Mesenchymal stem cell (in vitro differentiated cells and primary cell): Measurements from ENCODE around the gene VKORC1L1.
"Not testable (repeated sequence)": the region's sequence is repeated elsewhere in the genome, so short reads cannot be mapped to it uniquely, and the experiment has no call there.

ENCODE experiments used
- DNase-seq: peaks from one replicate; pipeline ENCODE4 v3.0.0-alpha.2; 2013
- H2AFZ ChIP-seq: one replicate; pipeline ENCODE4 v1.6.1; 2013; ENCODE audit warnings: low read depth, mild to moderate bottlenecking, control low read depth, inconsistent platforms, low read length, moderate library complexity
- H2AK5ac ChIP-seq: 2 replicates; pipeline ENCODE4 v1.6.1; 2013; ENCODE audit warnings: low read length, moderate library complexity, mild to moderate bottlenecking, inconsistent platforms; ENCODE audit not compliant: severe bottlenecking
- H2BK120ac ChIP-seq: one replicate; pipeline ENCODE4 v1.6.1; 2013; ENCODE audit warnings: low read depth, mild to moderate bottlenecking, inconsistent platforms, low read length, moderate library complexity
- H2BK12ac ChIP-seq, 2 experiments: one replicate each; pipeline ENCODE4 v1.6.1; 2013; ENCODE audit warnings: inconsistent platforms in 2 of 2, low read length in 2 of 2, mild to moderate bottlenecking in 2 of 2, moderate library complexity in 2 of 2, control low read depth in 1 of 2
- H2BK15ac ChIP-seq: one replicate; pipeline ENCODE4 v1.6.1; 2013; ENCODE audit warnings: mild to moderate bottlenecking, low read depth, inconsistent platforms; ENCODE audit not compliant: poor library complexity, severe bottlenecking
- H2BK5ac ChIP-seq: 2 replicates; pipeline ENCODE4 v1.6.1; 2013; ENCODE audit warnings: low read depth, mild to moderate bottlenecking, low read length, control low read depth, inconsistent platforms; ENCODE audit not compliant: poor library complexity, severe bottlenecking
- H3K14ac ChIP-seq, 2 experiments: one replicate each; pipeline ENCODE4 v1.6.1; 2013; ENCODE audit warnings: inconsistent platforms in 2 of 2, low read length in 2 of 2, control low read depth in 1 of 2, mild to moderate bottlenecking in 1 of 2, moderate library complexity in 1 of 2
- H3K18ac ChIP-seq, 2 experiments: one replicate each; pipeline ENCODE4 v1.6.1; 2013; ENCODE audit warnings: inconsistent platforms in 2 of 2, low read length in 2 of 2, control low read depth in 1 of 2, low read depth in 1 of 2, mild to moderate bottlenecking in 1 of 2
- H3K23ac ChIP-seq, 2 experiments: one replicate each; pipeline ENCODE4 v1.6.1; 2013; ENCODE audit warnings: inconsistent platforms in 2 of 2, low read length in 2 of 2, mild to moderate bottlenecking in 2 of 2, moderate library complexity in 2 of 2, control low read depth in 1 of 2
- H3K27ac ChIP-seq: 2 replicates; pipeline ENCODE4 v1.5.1; 2013; ENCODE audit warnings: mild to moderate bottlenecking, moderate library complexity, low read length, control low read depth, inconsistent platforms; ENCODE audit not compliant: poor library complexity, severe bottlenecking
- H3K27me3 ChIP-seq, 2 experiments: 2 replicates each; pipeline versions ENCODE4 v1.6.1 to v1.7.0; 2013; ENCODE audit warnings: low read length in 2 of 2, mild to moderate bottlenecking in 2 of 2, moderate library complexity in 2 of 2, control low read depth in 1 of 2, inconsistent platforms in 1 of 2; ENCODE audit not compliant: control insufficient read depth in 1 of 2, insufficient read depth in 1 of 2
- H3K36me3 ChIP-seq, 2 experiments: 2 replicates each; pipeline versions ENCODE4 v1.6.1 to v1.7.0; 2013; ENCODE audit warnings: low read length in 2 of 2, control low read depth in 1 of 2, inconsistent platforms in 1 of 2, low read depth in 1 of 2, mild to moderate bottlenecking in 1 of 2; ENCODE audit not compliant: insufficient read depth in 2 of 2, control insufficient read depth in 1 of 2
- H3K4ac ChIP-seq, 2 experiments: one replicate each; pipeline ENCODE4 v1.6.1; 2013; ENCODE audit warnings: inconsistent platforms in 2 of 2, low read length in 2 of 2, mild to moderate bottlenecking in 2 of 2, moderate library complexity in 2 of 2, control low read depth in 1 of 2, low read depth in 1 of 2
- H3K4me1 ChIP-seq: 2 replicates; pipeline ENCODE4 v1.6.1; 2013; ENCODE audit warnings: low read depth, low read length, control low read depth; ENCODE audit not compliant: control insufficient read depth, insufficient read depth
- H3K4me2 ChIP-seq: 2 replicates; pipeline ENCODE4 v1.6.1; 2013; ENCODE audit warnings: low read length, mild to moderate bottlenecking, inconsistent platforms; ENCODE audit not compliant: poor library complexity, severe bottlenecking
- H3K4me3 ChIP-seq, 2 experiments: 2 replicates each; pipeline versions ENCODE4 v1.5.1 to v1.7.0; 2013; ENCODE audit warnings: low read length in 2 of 2, mild to moderate bottlenecking in 2 of 2, control low read depth in 1 of 2, low read depth in 1 of 2; ENCODE audit not compliant: insufficient read depth in 1 of 2
- H3K79me1 ChIP-seq: replicated peaks from 2 replicates; pipeline ENCODE4 v1.6.1; 2013; ENCODE audit warnings: mild to moderate bottlenecking, control low read depth, low read length, inconsistent platforms; ENCODE audit not compliant: poor library complexity, severe bottlenecking
- H3K9ac ChIP-seq: 2 replicates; pipeline ENCODE4 v1.7.0; 2013; ENCODE audit warnings: mild to moderate bottlenecking, low read length, moderate library complexity
- H3K9me3 ChIP-seq: 2 replicates; pipeline ENCODE4 v1.7.0; 2013; ENCODE audit warnings: mild to moderate bottlenecking, low read length; ENCODE audit not compliant: control insufficient read depth
- H4K8ac ChIP-seq: one replicate; pipeline ENCODE4 v1.6.1; 2013; ENCODE audit warnings: inconsistent platforms, mild to moderate bottlenecking, low read length, moderate library complexity
- H4K91ac ChIP-seq: one replicate; pipeline ENCODE4 v1.6.1; 2013; ENCODE audit warnings: mild to moderate bottlenecking, low read length, inconsistent platforms
- WGBS: methylation state at CpG from one replicate; pipeline ENCODE4 v1.1.7; 2013; ENCODE audit warnings: mixed read lengths; 5-methylcytosine and 5-hydroxymethylcytosine counted together

VKORC1L1 gene

DNA sequence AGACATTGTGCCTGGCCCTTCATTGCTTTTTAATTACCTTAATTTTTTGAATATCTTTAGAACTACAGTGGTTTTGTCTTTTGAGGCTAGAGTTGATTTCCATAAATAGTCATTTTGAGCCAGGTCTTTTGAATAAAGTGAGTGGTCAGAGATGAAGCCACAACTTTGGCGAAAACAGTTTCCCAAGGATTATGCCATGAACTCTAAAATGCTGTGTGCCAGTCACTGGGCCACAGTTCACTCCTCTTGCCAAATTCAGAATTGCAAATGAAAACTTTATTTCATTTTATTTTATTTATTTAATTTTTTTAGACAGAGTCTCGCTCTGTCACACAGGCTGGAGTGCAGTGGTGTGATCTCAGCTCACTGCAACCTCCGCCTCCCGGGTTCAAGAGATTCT lies 14.2 kb upstream of the VKORC1L1 start:
- not testable (repeated sequence) for H3K79me1 ChIP-seq, H3K4me1 ChIP-seq, H3K14ac ChIP-seq, H3K9ac ChIP-seq, H3K4ac ChIP-seq, H3K23ac ChIP-seq, H2AFZ ChIP-seq, H2BK120ac ChIP-seq, H2AK5ac ChIP-seq, H2BK5ac ChIP-seq, H4K91ac ChIP-seq, H3K27ac ChIP-seq, H3K18ac ChIP-seq, H3K27me3 ChIP-seq, H3K4me2 ChIP-seq, H2BK12ac ChIP-seq, H2BK15ac ChIP-seq, H3K4me3 ChIP-seq, H3K9me3 ChIP-seq, H3K36me3 ChIP-seq, H4K8ac ChIP-seq, DNase-seq
- 94% methylated on average over 4 of the region's 4 CpGs for WGBS

DNA sequence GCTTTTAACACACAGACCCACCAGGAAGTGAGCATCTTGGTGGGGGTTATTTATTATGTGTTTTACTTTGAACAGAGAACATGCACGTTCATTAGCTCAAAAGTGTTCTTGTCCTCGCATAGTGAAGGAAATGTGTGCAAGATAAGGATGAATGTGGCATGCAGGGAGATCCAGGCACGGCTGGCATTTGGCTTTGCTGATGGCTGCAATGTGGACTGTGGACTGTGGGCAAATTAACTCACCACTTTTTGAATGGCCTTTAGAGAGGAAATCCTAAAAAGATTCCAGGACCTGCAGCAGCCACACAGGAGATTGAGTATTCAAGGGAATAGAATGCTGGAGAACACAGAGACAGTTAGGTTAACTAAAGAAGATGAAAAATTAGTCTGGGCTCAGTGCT lies 6.6 kb upstream of the VKORC1L1 start:
- not testable (repeated sequence) for H3K18ac ChIP-seq, H3K9me3 ChIP-seq

DNA sequence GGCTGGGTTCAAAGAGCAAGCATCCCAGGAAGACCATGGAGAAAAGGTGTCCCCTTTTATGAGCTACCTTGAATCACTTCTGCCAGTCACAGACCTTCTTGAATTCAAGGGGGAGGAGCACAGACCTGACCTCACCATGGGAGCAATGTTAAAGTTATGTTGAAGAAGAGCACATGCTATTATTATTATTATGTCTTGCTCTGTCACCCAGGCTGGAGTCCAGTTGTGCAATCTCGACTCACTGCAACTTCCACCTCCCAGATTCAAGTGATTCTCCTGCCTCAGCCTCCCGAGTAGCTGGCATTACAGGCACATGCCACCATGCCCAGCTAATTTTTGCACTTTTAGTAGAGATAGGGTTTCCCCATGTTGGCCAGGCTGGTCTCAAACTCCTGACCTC lies 5.2 kb upstream of the VKORC1L1 start:
- H3K27me3 ChIP-seq, H2BK12ac ChIP-seq, H3K79me1 ChIP-seq, DNase-seq, H3K27ac ChIP-seq, H2BK120ac ChIP-seq, H3K4ac ChIP-seq, H4K8ac ChIP-seq, H3K9me3 ChIP-seq, H3K23ac ChIP-seq, H2AK5ac ChIP-seq, H3K4me3 ChIP-seq, H3K4me1 ChIP-seq, H3K14ac ChIP-seq, H3K36me3 ChIP-seq, H2BK5ac ChIP-seq, H2BK15ac ChIP-seq, H3K9ac ChIP-seq, H4K91ac ChIP-seq, H2AFZ ChIP-seq, H3K18ac ChIP-seq, H3K4me2 ChIP-seq: not testable (repeated sequence)
- WGBS = 91% methylated on average over 2 of the region's 2 CpGs

More for the DNA sequence above, 6.6 kb upstream of the VKORC1L1 start:
- H2BK12ac ChIP-seq, H2BK15ac ChIP-seq, H3K4me1 ChIP-seq, H3K27ac ChIP-seq, H2BK120ac ChIP-seq, H3K23ac ChIP-seq, H3K4ac ChIP-seq, H4K8ac ChIP-seq, H2AK5ac ChIP-seq, H2AFZ ChIP-seq, H3K27me3 ChIP-seq, H3K79me1 ChIP-seq, H3K4me2 ChIP-seq, H3K14ac ChIP-seq, H3K4me3 ChIP-seq, H2BK5ac ChIP-seq, H4K91ac ChIP-seq, H3K9ac ChIP-seq, H3K36me3 ChIP-seq, DNase-seq: not testable (repeated sequence)
- 54% methylated on average over 3 of the region's 3 CpGs for WGBS

DNA sequence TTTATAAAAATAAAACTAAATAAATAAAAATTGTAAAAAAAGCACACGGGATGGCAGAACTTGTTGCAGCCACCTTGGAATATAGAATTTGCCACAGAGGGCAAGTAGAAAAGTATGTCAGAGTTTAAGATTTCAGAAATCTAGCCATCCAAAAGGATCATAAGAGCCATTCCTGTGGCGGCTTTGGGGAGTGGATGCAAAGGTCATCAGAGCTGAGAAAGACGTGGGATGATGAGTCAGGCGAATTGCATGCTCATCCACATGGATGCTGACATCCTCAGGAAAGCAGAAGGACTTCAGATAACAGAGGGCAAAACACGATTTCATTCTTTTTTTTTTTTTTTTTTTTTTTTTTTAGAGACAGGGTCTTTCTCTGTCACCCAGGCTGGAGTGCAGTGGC lies 3.6 kb upstream of the VKORC1L1 start:
- H3K27me3 ChIP-seq, H2AK5ac ChIP-seq, H3K27ac ChIP-seq, H3K23ac ChIP-seq, H3K4ac ChIP-seq, H2BK12ac ChIP-seq, H2BK15ac ChIP-seq, H3K9me3 ChIP-seq, H3K79me1 ChIP-seq, H3K36me3 ChIP-seq, H3K4me2 ChIP-seq, H2AFZ ChIP-seq, H4K91ac ChIP-seq, H2BK5ac ChIP-seq, H3K14ac ChIP-seq, H3K4me1 ChIP-seq, H3K18ac ChIP-seq, H4K8ac ChIP-seq, H2BK120ac ChIP-seq, H3K4me3 ChIP-seq: not testable (repeated sequence)
- WGBS = 34% methylated on average over 3 of the region's 5 CpGs
- peak; percentile 63 for DNase-seq
- peak overlapping the region; percentile 29 for H3K9ac ChIP-seq
